Glomerular visceral epithelial cell (primary cell): ENCODE measurements around the gene RCC2.
A peak's percentile ranks its signal among the peaks of the same experiment; 100 is the strongest.
"Not testable (repeated sequence)": the region's sequence is repeated elsewhere in the genome, so short reads cannot be mapped to it uniquely, and the experiment has no call there.

ENCODE experiments used
- DNase-seq: peaks from one replicate; pipeline ENCODE4 v3.0.0-alpha.2; 2016; ENCODE audit errors: extremely low spot score

RCC2 gene

GRCh38 chr1:17439250-17440073, at the start of gene RCC2:
RCC2 (minus strand) TSS chr1:17439677; CDS start chr1:17438514, 1,163 bp downstream.
- peak; percentile 85 for DNase-seq

- DNase-seq = no peak
These were observed 46.8 kb upstream of the RCC2 start for GRCh38 chr1:17486242-17486641.

- DNase-seq = no peak
These were observed 45.8 kb upstream of the RCC2 start for GRCh38 chr1:17485281-17485680.

GRCh38 chr1:17481981-17482380, 42.5 kb upstream of the RCC2 start:
- DNase-seq = not testable (repeated sequence)

GRCh38 chr1:17480846-17481245, 41.4 kb upstream of the RCC2 start:
- DNase-seq = no peak

- DNase-seq = peak; percentile 23
These were observed 36.3 kb upstream of the RCC2 start for GRCh38 chr1:17475752-17476151.

- DNase-seq = not testable (repeated sequence)
These were observed 35.5 kb upstream of the RCC2 start for GRCh38 chr1:17474836-17475555.

- DNase-seq = no peak
These were observed 33.3 kb upstream of the RCC2 start for GRCh38 chr1:17472814-17473213.

GRCh38 chr1:17471393-17471792, 31.9 kb upstream of the RCC2 start:
- no peak for DNase-seq

GRCh38 chr1:17470021-17470799, 30.7 kb upstream of the RCC2 start:
- no peak for DNase-seq

- not testable (repeated sequence) for DNase-seq
These were observed 29.1 kb upstream of the RCC2 start for GRCh38 chr1:17468357-17469265.

- no peak for DNase-seq
These were observed 26.9 kb upstream of the RCC2 start for GRCh38 chr1:17466359-17466758.

- no peak for DNase-seq
These were observed 25.8 kb upstream of the RCC2 start for GRCh38 chr1:17465228-17465627.

GRCh38 chr1:17463991-17464390, 24.5 kb upstream of the RCC2 start:
- DNase-seq = no peak

- no peak for DNase-seq
These were observed 23.2 kb upstream of the RCC2 start for GRCh38 chr1:17462669-17463068.

GRCh38 chr1:17460219-17460618, 20.7 kb upstream of the RCC2 start:
- no peak for DNase-seq

GRCh38 chr1:17458794-17459193, 19.3 kb upstream of the RCC2 start:
- DNase-seq = no peak

GRCh38 chr1:17452686-17453085, 13.2 kb upstream of the RCC2 start:
- no peak for DNase-seq

GRCh38 chr1:17452203-17452602, 12.7 kb upstream of the RCC2 start:
- DNase-seq = not testable (repeated sequence)

- DNase-seq = no peak
These were observed 12.3 kb upstream of the RCC2 start for GRCh38 chr1:17451731-17452130.

- DNase-seq = no peak
These were observed 8.1 kb upstream of the RCC2 start for GRCh38 chr1:17447501-17447992.
